NCI-H187 treated with DMSO at 0.1 percent for 48 hours (cell line): ENCODE measurements around the gene GAMT.

ENCODE experiments used
- DNase-seq: peaks from one replicate; lab custom pipeline; 2025; lab: John Stamatoyannopoulos, UW

Gene GAMT

GRCh38 chr19:1418496-1418775 is 17.1 kb upstream of the GAMT start:
- DNase-seq, result no peak

GRCh38 chr19:1417681-1418495 is 16.5 kb upstream of the GAMT start:
- no peak for DNase-seq

GRCh38 chr19:1417145-1417544 is 15.8 kb upstream of the GAMT start:
- DNase-seq, result no peak

- DNase-seq, result no peak
Measured at GRCh38 chr19:1416014-1416841, 14.9 kb upstream of the GAMT start.

DNA sequence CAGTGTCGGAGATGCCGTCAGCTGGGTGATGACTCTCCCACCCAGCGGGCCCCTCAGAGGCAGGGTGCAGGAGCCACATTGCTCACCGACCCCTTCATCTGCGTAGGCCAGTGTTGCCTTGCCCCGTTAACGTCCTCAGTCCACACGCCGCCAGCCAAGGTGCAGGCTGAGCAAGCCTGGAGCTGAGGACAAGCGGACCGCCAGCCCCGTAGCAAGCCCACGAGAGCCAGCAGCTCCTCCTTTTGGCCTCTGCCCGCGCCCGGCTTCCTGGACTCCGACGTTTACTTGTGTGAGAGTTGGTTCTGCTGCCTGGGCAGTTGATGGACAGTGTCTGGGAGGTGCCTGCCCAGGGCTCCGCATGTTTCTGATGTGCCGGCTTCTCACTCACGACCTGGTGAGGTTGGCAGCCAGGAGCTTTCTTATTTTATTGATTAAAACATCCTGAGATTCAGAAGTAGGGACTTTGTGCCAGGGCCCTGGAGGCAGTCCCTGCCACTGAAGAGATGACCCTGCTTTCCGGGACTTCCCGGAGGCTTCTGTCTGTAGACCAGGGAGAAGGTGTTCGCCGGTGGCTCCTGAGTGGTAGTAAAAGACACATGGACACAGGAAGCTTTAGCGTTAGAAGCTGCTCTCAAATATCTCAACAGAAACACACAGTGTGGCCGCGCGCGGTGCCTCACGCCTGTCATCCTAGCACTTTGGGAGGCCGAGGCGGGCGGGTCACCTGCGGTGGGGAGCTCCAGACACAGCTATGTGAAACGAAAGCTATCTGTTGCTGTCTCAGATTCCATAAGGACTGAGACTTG is 11.9 kb upstream of the GAMT start:
- DNase-seq, result no peak

DNA sequence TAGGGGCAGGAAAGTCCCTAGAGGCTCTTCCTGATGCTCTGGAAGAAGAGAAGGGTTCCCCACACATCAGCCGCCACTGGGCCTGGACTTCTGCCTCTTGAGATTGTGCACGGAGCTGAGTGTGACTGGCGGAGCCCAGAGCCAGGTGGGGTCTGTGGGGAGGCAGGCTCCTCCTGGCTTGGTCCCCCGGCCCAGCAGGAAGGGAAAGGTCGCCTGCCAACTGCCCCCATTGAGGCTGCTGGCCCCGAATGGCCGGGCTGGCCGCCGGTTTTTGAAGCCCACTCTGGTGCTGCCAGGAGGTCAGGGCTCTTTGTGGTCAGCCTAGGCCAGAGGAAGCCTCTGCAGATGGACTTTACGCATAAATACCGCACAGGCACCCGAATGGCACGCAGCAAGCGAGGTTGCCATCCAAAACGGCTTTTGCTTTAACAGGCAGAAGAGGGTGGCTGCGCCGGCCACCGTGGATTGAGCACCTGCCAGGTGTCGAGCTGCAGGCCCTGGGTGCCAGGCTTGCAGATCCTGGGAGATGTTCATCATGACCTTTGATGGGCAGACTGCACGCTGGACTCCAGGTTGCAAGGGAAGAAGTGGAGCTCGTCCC is 11.1 kb upstream of the GAMT start:
- no peak for DNase-seq

DNA sequence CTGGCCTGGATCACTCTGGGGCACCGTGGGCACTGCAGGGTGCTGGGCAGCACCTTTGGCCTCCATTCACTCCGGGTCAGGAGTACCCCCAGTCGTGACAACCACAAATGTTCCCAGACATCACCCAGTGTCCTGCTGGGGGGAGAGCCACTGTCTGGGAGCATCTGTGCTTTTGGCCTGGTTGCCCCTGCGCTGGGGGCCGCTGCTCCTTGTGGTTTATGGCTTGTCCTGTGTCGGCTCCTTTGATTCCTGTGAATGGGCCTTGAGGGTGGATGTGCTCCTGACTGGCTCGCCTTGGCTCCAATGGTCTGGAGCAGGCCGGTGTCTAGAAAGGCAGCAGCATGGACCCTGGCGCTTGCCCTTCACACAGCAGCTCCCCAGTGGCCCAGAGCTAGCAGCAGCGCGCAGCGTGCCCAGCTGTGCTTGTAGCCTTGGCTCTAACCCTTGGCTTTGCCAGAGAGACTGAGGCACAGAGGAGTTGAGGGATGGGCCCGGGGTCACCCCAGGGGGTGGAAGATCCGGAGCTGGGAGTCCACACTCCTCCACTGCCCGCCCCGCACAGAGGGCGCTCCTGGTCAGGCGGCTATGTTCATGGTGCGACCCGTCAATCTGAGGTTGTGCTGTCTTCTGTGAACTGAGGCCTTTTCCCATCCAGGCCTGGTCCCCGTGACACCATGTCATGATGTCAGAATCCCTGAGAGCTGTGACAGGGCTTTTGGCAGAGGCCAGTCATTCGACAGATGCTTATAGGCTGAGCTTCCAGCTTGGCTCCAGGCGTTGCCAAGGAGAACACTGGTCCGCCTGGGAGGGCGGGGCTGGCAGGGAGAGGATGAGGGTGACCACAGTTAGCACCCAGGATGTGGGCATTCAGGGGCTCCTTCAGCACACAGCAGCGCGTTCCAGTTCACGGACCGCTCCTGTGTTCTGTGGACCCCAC is 10.2 kb upstream of the GAMT start:
- DNase-seq, result no peak

- DNase-seq, result no peak
Measured at GRCh38 chr19:1410789-1411188, 9.4 kb upstream of the GAMT start.

GRCh38 chr19:1410136-1410786 is 8.9 kb upstream of the GAMT start:
- no peak for DNase-seq

DNA sequence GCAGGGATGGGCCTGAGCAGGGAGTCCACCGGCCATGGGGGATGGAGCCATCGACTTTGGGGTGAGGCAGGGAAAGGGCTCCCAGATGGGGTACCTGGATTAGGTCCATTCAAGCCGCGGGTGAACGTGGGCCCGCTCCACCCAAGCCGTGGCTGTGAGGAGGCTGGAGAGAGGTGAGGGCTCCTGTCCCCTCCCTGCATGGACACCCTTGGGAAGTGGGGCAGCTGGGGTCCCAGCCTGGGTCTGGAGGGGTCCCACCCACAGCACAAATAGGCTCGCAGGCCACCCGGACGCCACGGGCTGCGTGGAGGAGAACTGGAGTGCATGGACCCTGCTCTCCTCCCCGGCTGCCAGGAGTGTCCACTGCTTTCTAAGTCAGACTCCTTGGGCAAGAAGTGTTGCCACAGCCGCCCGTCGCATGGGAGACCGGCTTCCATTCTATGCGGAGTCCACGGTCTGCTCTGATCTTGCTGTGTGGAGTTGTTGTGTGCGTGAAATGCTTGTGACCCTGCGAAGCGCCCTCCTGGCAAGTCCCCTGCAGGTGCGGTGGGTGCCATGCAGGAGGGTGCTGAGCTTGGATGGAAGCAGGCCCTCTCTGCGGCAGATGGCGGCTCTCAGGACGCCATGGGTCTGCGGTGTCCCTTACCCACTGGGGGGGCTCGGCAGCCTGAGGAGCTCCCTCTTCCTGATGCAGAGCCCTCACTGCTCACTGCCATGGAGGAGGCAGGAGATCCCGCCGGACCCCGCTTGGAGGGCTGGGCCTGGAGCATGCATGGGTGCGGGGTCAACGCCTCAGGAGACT is 8.1 kb upstream of the GAMT start:
- no peak for DNase-seq

- DNase-seq, result no peak
Measured at GRCh38 chr19:1408300-1409203, 7.2 kb upstream of the GAMT start.

GRCh38 chr19:1407528-1408299 is 6.4 kb upstream of the GAMT start, which contains the start of gene DAZAP1:
Gene DAZAP1, plus strand, starts transcription at chr19:1407586. Its CDS starts 188 bp downstream, at chr19:1407774.
- no peak for DNase-seq

- peak; percentile 61 for DNase-seq
Measured at GRCh38 chr19:1406774-1407527, 5.6 kb upstream of the GAMT start.

GRCh38 chr19:1402411-1403070 is 1.2 kb upstream of the GAMT start:
- DNase-seq, result no peak

DNA sequence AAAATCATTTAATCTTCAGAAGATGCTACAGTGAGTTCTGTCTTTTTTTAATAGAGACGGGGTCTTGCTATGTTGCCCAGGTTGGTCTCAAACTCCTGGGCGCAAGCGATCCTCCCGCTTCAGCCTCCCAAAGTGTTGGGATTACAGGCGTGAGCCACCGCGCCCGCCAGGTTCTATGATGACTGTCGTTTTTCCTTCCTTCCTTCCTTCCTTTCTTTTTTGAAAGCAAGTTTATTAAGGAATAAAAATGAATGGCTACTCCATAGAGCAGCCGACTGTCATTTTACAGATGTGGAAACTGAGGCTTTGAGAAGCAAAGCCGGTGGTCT is 511 bp upstream of the GAMT start:
- DNase-seq, result no peak

DNA sequence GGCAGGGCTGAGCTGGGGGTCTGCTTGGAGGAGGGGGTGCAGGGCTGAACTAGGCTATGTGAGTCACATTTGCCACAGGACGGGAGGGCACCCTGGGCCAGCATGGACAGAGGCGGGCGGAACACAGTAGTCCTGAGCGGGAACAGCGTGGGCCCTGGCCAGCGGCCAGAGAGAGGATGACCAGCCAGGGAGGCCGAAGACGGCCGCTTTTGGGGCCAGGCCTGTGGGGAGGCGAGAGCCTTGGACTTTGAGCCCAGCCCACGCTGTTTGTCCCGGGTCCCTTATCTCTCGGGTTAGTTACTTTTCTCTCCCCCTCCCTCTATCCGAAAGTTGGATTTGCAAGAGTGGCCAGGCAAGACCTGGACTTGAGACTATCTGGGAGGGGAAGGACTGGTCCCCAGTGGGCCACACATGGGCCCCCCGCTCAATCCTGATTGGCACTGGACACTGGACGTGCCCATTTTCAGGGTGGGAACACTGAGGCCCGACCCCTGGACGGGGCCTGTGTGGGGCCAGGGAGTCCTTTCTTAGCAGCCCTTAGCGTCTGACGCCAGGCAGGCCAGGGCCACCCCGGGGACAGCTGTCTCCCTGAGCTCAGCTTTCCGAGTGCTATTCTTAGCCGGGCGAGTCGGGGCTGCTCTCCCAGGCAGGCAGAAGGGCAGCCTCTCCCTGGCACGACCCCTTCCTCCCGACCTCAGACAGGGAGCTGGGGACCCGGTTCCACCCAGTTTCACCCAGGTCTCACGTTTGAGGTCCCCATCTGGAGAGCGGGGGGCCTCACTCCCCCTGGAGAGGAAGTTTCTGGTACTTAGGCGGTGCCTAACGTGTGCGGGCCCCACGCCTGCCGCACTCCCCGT is 833 bp downstream of the GAMT start:
- DNase-seq, result no peak
